ENCODE measurements around the gene EXOSC9.
A peak's percentile ranks its signal among the peaks of the same experiment; 100 is the strongest.

The EXOSC9 gene

DNA sequence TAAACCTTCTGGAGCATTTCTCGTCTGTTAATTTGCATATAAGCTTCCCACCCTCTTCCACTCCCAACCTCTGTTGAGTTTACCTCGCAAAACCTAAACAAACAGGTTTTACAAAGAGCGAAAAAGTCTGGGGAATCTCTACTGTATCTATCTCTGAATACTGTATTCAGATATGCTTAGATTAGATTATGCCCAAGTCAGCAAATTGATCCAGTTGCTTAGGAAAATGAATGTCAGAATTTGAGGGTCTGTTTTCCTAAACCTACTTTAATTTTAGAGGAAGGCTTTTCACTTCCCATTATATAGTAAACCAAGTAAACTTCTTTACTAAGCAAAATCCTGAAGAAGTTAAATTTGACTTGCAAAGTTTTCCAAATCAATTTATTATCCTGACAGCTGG lies 15.9 kb downstream of the EXOSC9 start:
- TF ChIP-seq Cebpa-rat (IDR thresholded peaks at IDR 0.05), result no peak
- H4K20me1 ChIP-seq, result peaks cover 0 to 63% (median 27%) of the 10 kb centered on the region in 11 experiments; a peak in 15 of 22 replicates
- peaks cover 6 to 18% (median 13%) of the 10 kb centered on the region in 10 experiments for H3K4me1 ChIP-seq
- no peak overlapping the region for H3K27ac ChIP-seq
- no peak overlapping the region for H3K4me2 ChIP-seq
- no peak overlapping the region for H3K4me3 ChIP-seq
- H3K9ac ChIP-seq, result no peak overlapping the region
- H3K27me3 ChIP-seq, result no peaks in the 10 kb centered on the region
- no peaks in the 10 kb centered on the region for H3K9me3 ChIP-seq (replicated peaks in 1 of 11)
- H3K36me3 ChIP-seq, result peaks cover 61 to 100% (median 97%) of the 10 kb centered on the region in 11 experiments

DNA sequence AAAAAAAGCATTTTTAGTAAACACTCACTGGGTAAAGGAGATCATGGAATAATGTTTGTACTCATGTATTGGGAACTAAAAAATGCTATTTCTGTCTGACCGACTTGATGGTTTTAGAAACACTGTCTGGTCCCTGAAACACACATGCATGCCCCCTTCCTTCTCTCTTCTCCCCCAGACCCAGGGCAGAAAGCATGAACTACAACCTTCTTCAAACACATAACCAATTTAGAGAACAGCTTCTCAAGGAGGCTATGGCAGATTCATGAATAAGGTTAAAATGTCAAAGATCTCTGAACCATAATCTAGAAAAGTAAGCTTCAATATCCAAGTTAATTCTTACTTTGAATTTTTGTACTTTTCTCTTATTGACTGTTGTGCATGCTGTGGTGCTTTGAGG lies 16.6 kb downstream of the EXOSC9 start:
- no peaks in the 10 kb centered on the region for H3K9me3 ChIP-seq (replicated peaks in 1 of 11)
- H4K20me1 ChIP-seq, result peaks cover 0 to 69% (median 31%) of the 10 kb centered on the region in 11 experiments; a peak in 16 of 22 replicates
- no peak overlapping the region for H3K4me3 ChIP-seq
- TF ChIP-seq Cebpa-rat (IDR thresholded peaks at IDR 0.05), result no peak
- H3K4me1 ChIP-seq, result peaks cover 13 to 25% (median 20%) of the 10 kb centered on the region in 10 experiments
- no peak overlapping the region for H3K4me2 ChIP-seq
- no peak overlapping the region for H3K27ac ChIP-seq
- peaks cover 54 to 98% (median 94%) of the 10 kb centered on the region in 11 experiments for H3K36me3 ChIP-seq
- no peaks in the 10 kb centered on the region for H3K27me3 ChIP-seq
- H3K9ac ChIP-seq, result no peak overlapping the region

- no peak for TF ChIP-seq Cebpa-rat (IDR thresholded peaks at IDR 0.05)
- no peak overlapping the region for H3K27ac ChIP-seq
- H3K27me3 ChIP-seq, result no peaks in the 10 kb centered on the region
- H3K36me3 ChIP-seq, result peaks cover 49 to 93% (median 88%) of the 10 kb centered on the region in 11 experiments
- H3K4me3 ChIP-seq, result no peak overlapping the region
- H3K9ac ChIP-seq, result no peak overlapping the region
- no peak overlapping the region for H3K4me2 ChIP-seq
- H4K20me1 ChIP-seq, result peaks cover 0 to 69% (median 31%) of the 10 kb centered on the region in 11 experiments; a peak in 16 of 22 replicates
- peaks cover 13 to 25% (median 20%) of the 10 kb centered on the region in 10 experiments for H3K4me1 ChIP-seq
- no peaks in the 10 kb centered on the region for H3K9me3 ChIP-seq (replicated peaks in 1 of 11)
Measured at GRCh38 chr4:121818215-121818614, 17.1 kb downstream of the EXOSC9 start.

GRCh38 chr4:121819216-121819965 lies 18.3 kb downstream of the EXOSC9 start:
- Histone ChIP-seq H3K4me3 (no peak overlapping the region), H3K36me3 (peaks cover 39 to 81% (median 79%) of the 10 kb centered on the region in 11 experiments), H3K27me3 (no peaks in the 10 kb centered on the region), H3K9me3 (replicated peaks in 1 of 11) (no peaks in the 10 kb centered on the region), H4K20me1 (peaks cover 0 to 66% (median 31%) of the 10 kb centered on the region in 11 experiments; a peak in 16 of 22 replicates), H3K4me2 (no peak overlapping the region), H3K9ac (0 out of 22 replicates have a peak overlapping the region, but pooled peaks of 1 of the 11 experiments have one; percentile 12), H3K4me1 (peaks cover 13 to 29% (median 21%) of the 10 kb centered on the region in 10 experiments), H3K27ac (no peak overlapping the region)
- TF ChIP-seq Cebpa-rat (IDR thresholded peaks at IDR 0.05), result no peak

DNA sequence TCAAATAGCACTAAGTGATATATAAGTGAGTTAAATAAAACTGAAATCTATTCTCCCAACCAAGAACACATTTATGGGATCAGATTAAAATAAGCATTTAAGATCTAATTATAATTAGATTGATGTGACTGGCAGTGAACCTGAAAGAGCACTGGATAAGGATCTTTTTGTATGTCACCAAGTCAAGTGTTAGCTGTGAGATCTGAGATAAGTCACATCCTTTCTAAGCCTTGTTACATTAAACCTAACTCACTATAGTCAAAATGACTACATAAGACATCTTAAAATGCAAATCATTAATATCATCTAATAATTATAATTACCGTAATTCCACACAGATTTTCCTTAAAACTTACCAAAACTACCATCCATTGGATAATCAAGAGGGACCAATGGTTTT lies 20.9 kb downstream of the EXOSC9 start:
- Histone ChIP-seq H3K4me1 (peaks cover 13 to 31% (median 21%) of the 10 kb centered on the region in 10 experiments), H3K36me3 (peaks cover 12 to 61% (median 54%) of the 10 kb centered on the region in 11 experiments), H3K4me3 (peak overlapping the region; percentile 86 to 99 (median 96); a peak in 19 of 20 replicates), H3K4me2 (peak overlapping the region; percentile 78 to 96 (median 91)), H3K27me3 (no peaks in the 10 kb centered on the region), H3K27ac (peak overlapping the region in 5 of 11 experiments; percentile 71 to 94 (median 91); a peak in 4 of 22 replicates), H3K9me3 (replicated peaks in 1 of 11) (no peaks in the 10 kb centered on the region), H4K20me1 (peaks cover 0 to 44% (median 18%) of the 10 kb centered on the region in 11 experiments; a peak in 9 of 22 replicates), H3K9ac (peak overlapping the region; percentile 62 to 96 (median 91); a peak in 19 of 22 replicates)
- TF ChIP-seq Cebpa-rat (IDR thresholded peaks at IDR 0.05), result no peak

GRCh38 chr4:121822796-121823504 lies 21.8 kb downstream of the EXOSC9 start:
- Histone ChIP-seq H3K27ac (peak overlapping the region in 10 of 11 experiments; percentile 71 to 94 (median 90); a peak in 20 of 22 replicates), H3K9me3 (replicated peaks in 1 of 11) (no peaks in the 10 kb centered on the region), H3K4me3 (peak overlapping the region; percentile 86 to 99 (median 96)), H3K4me2 (peak overlapping the region; percentile 78 to 96 (median 91)), H3K9ac (peak overlapping the region; percentile 62 to 96 (median 91)), H4K20me1 (peaks cover 0 to 38% (median 14%) of the 10 kb centered on the region in 11 experiments; a peak in 9 of 22 replicates), H3K4me1 (peaks cover 13 to 31% (median 21%) of the 10 kb centered on the region in 10 experiments), H3K36me3 (peaks cover 6 to 57% (median 45%) of the 10 kb centered on the region in 11 experiments; a peak in 21 of 22 replicates), H3K27me3 (no peaks in the 10 kb centered on the region)
- no peak for TF ChIP-seq Cebpa-rat (IDR thresholded peaks at IDR 0.05)

DNA sequence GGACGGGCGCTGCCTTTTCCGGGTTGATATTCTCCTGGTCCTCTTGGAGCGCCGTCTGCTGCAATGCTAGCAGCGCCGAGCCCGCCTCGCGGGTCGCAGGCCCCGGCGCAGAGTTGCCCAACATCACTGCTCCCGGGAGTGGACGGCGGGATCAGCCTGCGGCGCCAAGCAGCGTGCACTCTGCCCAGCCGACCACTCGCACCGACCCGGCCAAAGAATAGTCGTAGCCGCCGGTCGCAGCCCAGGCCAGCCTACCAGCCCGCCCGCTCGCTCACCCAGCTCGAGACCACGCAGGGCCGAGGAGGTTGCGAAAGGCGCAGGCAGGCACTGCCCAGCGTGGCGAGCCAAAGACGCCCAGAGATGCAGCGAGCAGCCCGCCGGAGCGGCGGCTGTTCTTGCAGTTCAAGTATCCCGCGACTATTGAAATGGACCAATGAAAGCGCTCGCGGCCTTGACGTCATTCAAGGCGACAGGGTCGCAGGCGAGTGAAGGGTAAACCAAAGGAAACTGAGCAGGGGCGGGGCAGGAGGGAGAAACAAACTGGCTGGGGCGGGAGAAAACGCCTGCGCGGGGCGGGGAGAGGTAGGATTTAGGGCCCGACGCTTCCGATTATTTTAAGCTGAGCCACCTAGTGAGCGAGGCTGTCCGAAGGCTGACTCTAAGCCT lies 22.5 kb downstream of the EXOSC9 start, which contains the start of gene CCNA2:
CCNA2 (minus strand) TSS at position 379 of the 666 bp plus-strand sequence; CDS start at position 124, 255 bp downstream.
- H3K9ac ChIP-seq, result peak within 1 kb of the TSS; percentile 79 to 96 (median 91)
- peak within 1 kb of the TSS; percentile 62 to 94 (median 90); a peak in 21 of 22 replicates for H3K27ac ChIP-seq
- H3K36me3 ChIP-seq, result peaks cover 6 to 52% (median 40%) of the 10 kb centered on the region in 11 experiments; a peak in 21 of 22 replicates
- TF ChIP-seq Cebpa-rat (IDR thresholded peaks at IDR 0.05), result no peak; a peak in 1 of 22 replicates
- peaks cover 13 to 31% (median 21%) of the 10 kb centered on the region in 10 experiments for H3K4me1 ChIP-seq
- peak within 1 kb of the TSS; percentile 86 to 99 (median 96) for H3K4me3 ChIP-seq
- H3K27me3 ChIP-seq, result no peaks in the 10 kb centered on the region
- peaks cover 0 to 32% (median 9%) of the 10 kb centered on the region in 11 experiments; a peak in 9 of 22 replicates for H4K20me1 ChIP-seq
- H3K4me2 ChIP-seq, result peak within 1 kb of the TSS; percentile 78 to 96 (median 91)
- H3K9me3 ChIP-seq (replicated peaks in 1 of 11), result no peaks in the 10 kb centered on the region

DNA sequence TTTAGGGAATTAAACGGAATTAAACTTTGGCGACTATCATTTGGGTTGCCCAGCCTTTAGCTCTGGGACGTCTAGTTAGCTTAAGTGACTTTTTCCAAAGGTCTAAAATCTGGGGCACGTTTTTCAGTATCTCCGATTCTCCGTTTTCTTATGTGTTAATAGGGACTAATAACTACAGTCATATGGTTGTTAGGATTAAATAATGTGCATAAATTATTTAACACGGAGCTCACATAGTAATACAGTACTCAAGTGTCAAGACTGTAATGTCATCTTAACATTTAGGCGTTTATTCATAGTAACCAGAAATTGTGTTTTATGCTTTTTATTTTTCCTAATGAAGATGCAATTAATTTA lies 23.0 kb downstream of the EXOSC9 start:
- Histone ChIP-seq H3K9ac (peak overlapping the region; percentile 79 to 96 (median 91)), H3K9me3 (replicated peaks in 1 of 11) (no peaks in the 10 kb centered on the region), H3K4me1 (peaks cover 13 to 30% (median 21%) of the 10 kb centered on the region in 10 experiments), H3K4me2 (peak overlapping the region; percentile 58 to 92 (median 77)), H3K4me3 (peak overlapping the region; percentile 86 to 99 (median 96)), H3K36me3 (peaks cover 6 to 48% (median 35%) of the 10 kb centered on the region in 11 experiments; a peak in 20 of 22 replicates), H3K27me3 (no peaks in the 10 kb centered on the region), H3K27ac (peak overlapping the region; percentile 62 to 94 (median 86); a peak in 21 of 22 replicates), H4K20me1 (peaks cover 0 to 28% (median 7%) of the 10 kb centered on the region in 11 experiments; a peak in 9 of 22 replicates)
- TF ChIP-seq Cebpa-rat (IDR thresholded peaks at IDR 0.05), result no peak

Measured in BLaER1 treated with 17β-estradiol and CSF1 and Interleukin-3, amounts not matched to agents 10 nM and 100 nM (cell line).